ENCODE data around the gene HOXB6.

GRCh38 chr17:48564188-48565021 lies 40.4 kb downstream of the HOXB6 start:
- no peak for TF ChIP-seq CTCF (IDR thresholded peaks at IDR 0.05)
- TF ChIP-seq POLR2A (IDR thresholded peaks at IDR 0.05): no peak
- TF ChIP-seq EP300 (IDR thresholded peaks at IDR 0.05): no peak

All from upper lobe of left lung (tissue), 4 donors.